Measurements from ENCODE around the gene DCDC2B. TPM values are rescaled to one million over a fixed set of nuclear protein-coding genes. Genes with fewer than 3 reads are reported as not detected.

Gene DCDC2B
- polyA plus RNA-seq, 2 of the 4 experiments (the other 2 are of a cell fraction): not detected

- Histone ChIP-seq H3K27ac (no peak overlapping the region), H3K4me3 (no peak overlapping the region), H3K4me2 (no peak overlapping the region), H3K4me1 (0 out of 3 replicates have a peak, but pooled peaks cover 7% of the 10 kb centered on the region), H3K9me3 (no peaks in the 10 kb centered on the region)
- WGBS (ENCODE audit: missing lambda C conversion rate): 99% methylated on average over 9 of the region's 9 CpGs
- ATAC-seq: no peak
- POLR2A ChIA-PET: no interaction called here
- TF ChIP-seq HES2 (IDR thresholded peaks at IDR 0.05): no peak
- no peak for TF ChIP-seq BCL3 (IDR thresholded peaks at IDR 0.05)
- no peak for TF ChIP-seq CHD2 (IDR thresholded peaks at IDR 0.05; ENCODE audit: low read length, partially characterized antibody)
- TF ChIP-seq FOSB (CRISPR knock-in tag; IDR thresholded peaks at IDR 0.05): no peak
- no peak for TF ChIP-seq RARB (CRISPR knock-in tag; IDR thresholded peaks at IDR 0.05)
- TF ChIP-seq ZFP36 (IDR thresholded peaks at IDR 0.05; ENCODE audit: borderline replicate concordance, partially characterized antibody): no peak
- no peak for TF ChIP-seq MAFK (IDR thresholded peaks at IDR 0.05; ENCODE audit: partially characterized antibody)
- no peak for TF ChIP-seq ZNF302 (CRISPR knock-in tag; IDR thresholded peaks at IDR 0.05)
- no peak for TF ChIP-seq REST (IDR thresholded peaks at IDR 0.05)
- TF ChIP-seq BHLHE40 (IDR thresholded peaks at IDR 0.05; ENCODE audit: low read depth, low read length): no peak
- TF ChIP-seq FOXS1 (CRISPR knock-in tag; IDR thresholded peaks at IDR 0.05): no peak
- CTCF ChIA-PET: interaction anchor here (2.6 kb wide), 1 partner anchor 13 kb away, joined by 7 read pairs; the partner anchor contains the start of gene CCDC28B
- no peak for FAIRE-seq
- DNase-seq (ENCODE audit: low read depth in 1 of 2, low spot score in 1 of 2): no peak
Observed at GRCh38 chr1:32187850-32188249, 21.0 kb upstream of the DCDC2B start.

GRCh38 chr1:32192220-32192948 lies 16.5 kb upstream of the DCDC2B start:
- POLR2A ChIA-PET: interaction anchor here (0.5 to 2.2 kb wide), 2 partner anchors 13 to 278 kb away, joined by 5 to 8 read pairs; partner anchors contain the start of gene TXLNA
- FAIRE-seq: no peak

More at GRCh38 chr1:32192220-32192948, 16.5 kb upstream of the DCDC2B start:
- no peaks in the 10 kb centered on the region for H3K9me3 ChIP-seq
- H3K4me3 ChIP-seq: no peak overlapping the region
- WGBS (ENCODE audit: missing lambda C conversion rate): 98% methylated on average over 8 of the region's 8 CpGs
- DNase-seq (ENCODE audit: low read depth in 1 of 2, low spot score in 1 of 2) (no peak), ATAC-seq (no peak)
- TF ChIP-seq PBX3 (IDR thresholded peaks at IDR 0.05) (no peak), SMC3 (IDR thresholded peaks at IDR 0.05) (no peak), ZNF302 (CRISPR knock-in tag; IDR thresholded peaks at IDR 0.05) (no peak), GATA3 (IDR thresholded peaks at IDR 0.05; ENCODE audit: borderline replicate concordance) (no peak), ESRRA (IDR thresholded peaks at IDR 0.05; ENCODE audit: borderline replicate concordance, low read length) (no peak), CBX2 (IDR thresholded peaks at IDR 0.05; ENCODE audit: borderline replicate concordance, low read depth) (no peak), E2F6 (IDR thresholded peaks at IDR 0.05; ENCODE audit: borderline replicate concordance, low read depth) (no peak), MAX (IDR thresholded peaks at IDR 0.05) (no peak), JUNB (IDR thresholded peaks at IDR 0.05) (no peak), HEYL (CRISPR knock-in tag; IDR thresholded peaks at IDR 0.05) (no peak), HOXB5 (CRISPR knock-in tag; IDR thresholded peaks at IDR 0.05) (no peak), JUN (IDR thresholded peaks at IDR 0.05) (no peak), CEBPB (IDR thresholded peaks at IDR 0.05) (no peak), SREBF2 (IDR thresholded peaks at IDR 0.05) (no peak), RARB (CRISPR knock-in tag; IDR thresholded peaks at IDR 0.05) (no peak), BHLHE40 (IDR thresholded peaks at IDR 0.05; ENCODE audit: low read depth, low read length) (no peak), USF2 (IDR thresholded peaks at IDR 0.05) (no peak), EP300 (IDR thresholded peaks at IDR 0.05) (no peak), EHMT2 (IDR thresholded peaks at IDR 0.05; ENCODE audit: low read depth) (no peak), HDAC2 (IDR thresholded peaks at IDR 0.05) (no peak)
- no peak overlapping the region for H3K27ac ChIP-seq
- CTCF ChIA-PET: interaction anchor here (0.5 to 1.1 kb wide), 4 partner anchors 9 to 277 kb away, joined by 3 to 5 read pairs (median 3); no protein-coding TSS in a partner anchor
- H3K4me2 ChIP-seq: no peak overlapping the region
- no peaks in the 10 kb centered on the region for H3K4me1 ChIP-seq
